ENCODE results near the gene TCEA2. TPM values are rescaled to one million over a fixed set of nuclear protein-coding genes. Genes with fewer than 3 reads are reported as not detected.

TCEA2 gene
- total and polyA plus RNA-seq, 2 of the 13 experiments (the other 11 are each of a cell fraction or from before 2014, with no cell fraction given), result 28.1 to 33.7 TPM

GRCh38 chr20:64051561-64052325 is 11.3 kb upstream of the TCEA2 start (continued):
- TF ChIP-seq STAT6 (CRISPR knock-in tag; IDR thresholded peaks at IDR 0.05; ENCODE audit: borderline replicate concordance) (no peak), ZBTB37 (CRISPR knock-in tag; IDR thresholded peaks at IDR 0.05) (no peak), TRIM22 (IDR thresholded peaks at IDR 0.05) (no peak), DR1 (CRISPR knock-in tag; IDR thresholded peaks at IDR 0.05) (peak; percentile 15; the same call in 1 of the 2 replicates), ZIK1 (CRISPR knock-in tag; IDR thresholded peaks at IDR 0.05; ENCODE audit: borderline replicate concordance, low read depth) (no peak), ZNF703 (CRISPR knock-in tag; IDR thresholded peaks at IDR 0.05; ENCODE audit: borderline replicate concordance) (no peak), BHLHE40 (IDR thresholded peaks at IDR 0.05; ENCODE audit: low read length) (0 out of 2 replicates have a peak, but pooled peaks have one; percentile 16), MEIS1 (CRISPR knock-in tag; IDR thresholded peaks at IDR 0.05; ENCODE audit: borderline replicate concordance) (peak; percentile 32; the same call in 1 of the 2 replicates), ZNF318 (CRISPR knock-in tag; IDR thresholded peaks at IDR 0.05) (no peak), ZNF501 (CRISPR knock-in tag; IDR thresholded peaks at IDR 0.05) (no peak), FOXJ3 (CRISPR knock-in tag; IDR thresholded peaks at IDR 0.05; ENCODE audit: borderline replicate concordance) (no peak), RFX3 (CRISPR knock-in tag; IDR thresholded peaks at IDR 0.05) (no peak), XRCC5 (optimal IDR thresholded peaks at IDR 0.05; ENCODE audit: low read length) (peak; percentile 16), MXD1 (CRISPR knock-in tag; IDR thresholded peaks at IDR 0.05) (peak; percentile 64; the same call in 1 of the 2 replicates)
